Measurements from ENCODE around the gene ATP11B. TPM values are rescaled to one million over a fixed set of nuclear protein-coding genes. Genes with fewer than 3 reads are reported as not detected.

The ATP11B gene
- total and polyA plus RNA-seq, 2 experiments from 2014 or later: 5.8 to 24.7 TPM

DNA sequence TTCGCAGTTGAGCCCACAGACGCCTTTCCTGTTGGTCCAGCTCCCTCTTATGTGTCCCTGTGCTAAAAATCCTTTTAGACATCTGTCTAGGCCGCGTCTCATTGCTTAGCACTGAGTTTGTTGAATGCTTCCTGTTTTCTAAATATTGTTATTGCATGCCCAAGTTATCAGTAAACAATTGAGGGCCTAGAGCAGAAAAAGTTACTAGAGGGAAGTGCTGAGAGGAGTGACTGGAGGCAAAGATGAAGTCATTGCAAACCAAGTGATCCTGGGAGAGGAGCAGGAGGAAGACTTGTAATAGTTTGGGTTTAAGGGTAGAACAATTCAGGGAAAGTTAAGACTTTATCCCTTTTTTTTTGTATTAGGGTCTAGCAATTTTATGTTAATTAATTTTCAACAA lies 98.9 kb downstream of the ATP11B start:
- Histone ChIP-seq H3K4me1 (ENCODE audit: insufficient read depth) (no peaks in the 10 kb centered on the region), H3F3A (replicated peaks; ENCODE audit: low read depth) (no peaks in the 10 kb centered on the region), H3K36me3 (ENCODE audit: insufficient read depth) (no peaks in the 10 kb centered on the region), H3K4me3 (no peak overlapping the region), H2AFZ (no peak overlapping the region), H3K79me2 (replicated peaks; ENCODE audit: insufficient read depth) (no peaks in the 10 kb centered on the region), H3K4me2 (no peak overlapping the region), H3K9me2 (ENCODE audit: insufficient read depth) (no peaks in the 10 kb centered on the region), H3K27me3 (ENCODE audit: insufficient read depth) (no peaks in the 10 kb centered on the region), H3K27ac (ENCODE audit: low read depth) (no peak overlapping the region), H4K20me1 (replicated peaks; ENCODE audit: insufficient read depth) (no peaks in the 10 kb centered on the region)
- no peaks in the 10 kb centered on the region for H3K36me3 Mint-ChIP-seq (ENCODE audit: low read depth)
- no peaks in the 10 kb centered on the region; the same call in 2 of the 3 replicates for H3K4me1 Mint-ChIP-seq
- no peaks in the 10 kb centered on the region for H3K27me3 Mint-ChIP-seq (ENCODE audit: insufficient read depth, low read depth, poor library complexity)
- H3K4me3 Mint-ChIP-seq: no peak overlapping the region
- no peak overlapping the region for H3K27ac Mint-ChIP-seq
- H3K9me3 Mint-ChIP-seq: no peaks in the 10 kb centered on the region
- TF ChIP-seq POLR2AphosphoS5 (IDR thresholded peaks at IDR 0.05; ENCODE audit: low read depth) (no peak), CREB1 (CRISPR knock-in tag; IDR thresholded peaks at IDR 0.05; ENCODE audit: low read depth) (no peak), ZNF331 (CRISPR knock-in tag; IDR thresholded peaks at IDR 0.05; ENCODE audit: low read depth) (no peak), ZNF114 (CRISPR knock-in tag; IDR thresholded peaks at IDR 0.05) (no peak), EZH2phosphoT487 (IDR thresholded peaks at IDR 0.05; ENCODE audit: unreplicated experiment) (no peak)
- TF ChIP-seq, protein P1, sequence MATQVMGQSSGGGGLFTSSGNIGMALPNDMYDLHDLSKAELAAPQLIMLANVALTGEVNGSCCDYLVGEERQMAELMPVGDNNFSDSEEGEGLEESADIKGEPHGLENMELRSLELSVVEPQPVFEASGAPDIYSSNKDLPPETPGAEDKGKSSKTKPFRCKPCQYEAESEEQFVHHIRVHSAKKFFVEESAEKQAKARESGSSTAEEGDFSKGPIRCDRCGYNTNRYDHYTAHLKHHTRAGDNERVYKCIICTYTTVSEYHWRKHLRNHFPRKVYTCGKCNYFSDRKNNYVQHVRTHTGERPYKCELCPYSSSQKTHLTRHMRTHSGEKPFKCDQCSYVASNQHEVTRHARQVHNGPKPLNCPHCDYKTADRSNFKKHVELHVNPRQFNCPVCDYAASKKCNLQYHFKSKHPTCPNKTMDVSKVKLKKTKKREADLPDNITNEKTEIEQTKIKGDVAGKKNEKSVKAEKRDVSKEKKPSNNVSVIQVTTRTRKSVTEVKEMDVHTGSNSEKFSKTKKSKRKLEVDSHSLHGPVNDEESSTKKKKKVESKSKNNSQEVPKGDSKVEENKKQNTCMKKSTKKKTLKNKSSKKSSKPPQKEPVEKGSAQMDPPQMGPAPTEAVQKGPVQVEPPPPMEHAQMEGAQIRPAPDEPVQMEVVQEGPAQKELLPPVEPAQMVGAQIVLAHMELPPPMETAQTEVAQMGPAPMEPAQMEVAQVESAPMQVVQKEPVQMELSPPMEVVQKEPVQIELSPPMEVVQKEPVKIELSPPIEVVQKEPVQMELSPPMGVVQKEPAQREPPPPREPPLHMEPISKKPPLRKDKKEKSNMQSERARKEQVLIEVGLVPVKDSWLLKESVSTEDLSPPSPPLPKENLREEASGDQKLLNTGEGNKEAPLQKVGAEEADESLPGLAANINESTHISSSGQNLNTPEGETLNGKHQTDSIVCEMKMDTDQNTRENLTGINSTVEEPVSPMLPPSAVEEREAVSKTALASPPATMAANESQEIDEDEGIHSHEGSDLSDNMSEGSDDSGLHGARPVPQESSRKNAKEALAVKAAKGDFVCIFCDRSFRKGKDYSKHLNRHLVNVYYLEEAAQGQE (IDR thresholded peaks at IDR 0.05; ENCODE audit: unreplicated experiment): no peak
- TF ChIP-seq, protein P2, sequence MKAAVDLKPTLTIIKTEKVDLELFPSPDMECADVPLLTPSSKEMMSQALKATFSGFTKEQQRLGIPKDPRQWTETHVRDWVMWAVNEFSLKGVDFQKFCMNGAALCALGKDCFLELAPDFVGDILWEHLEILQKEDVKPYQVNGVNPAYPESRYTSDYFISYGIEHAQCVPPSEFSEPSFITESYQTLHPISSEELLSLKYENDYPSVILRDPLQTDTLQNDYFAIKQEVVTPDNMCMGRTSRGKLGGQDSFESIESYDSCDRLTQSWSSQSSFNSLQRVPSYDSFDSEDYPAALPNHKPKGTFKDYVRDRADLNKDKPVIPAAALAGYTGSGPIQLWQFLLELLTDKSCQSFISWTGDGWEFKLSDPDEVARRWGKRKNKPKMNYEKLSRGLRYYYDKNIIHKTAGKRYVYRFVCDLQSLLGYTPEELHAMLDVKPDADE (IDR thresholded peaks at IDR 0.05): no peak
- TF ChIP-seq, protein P3, sequence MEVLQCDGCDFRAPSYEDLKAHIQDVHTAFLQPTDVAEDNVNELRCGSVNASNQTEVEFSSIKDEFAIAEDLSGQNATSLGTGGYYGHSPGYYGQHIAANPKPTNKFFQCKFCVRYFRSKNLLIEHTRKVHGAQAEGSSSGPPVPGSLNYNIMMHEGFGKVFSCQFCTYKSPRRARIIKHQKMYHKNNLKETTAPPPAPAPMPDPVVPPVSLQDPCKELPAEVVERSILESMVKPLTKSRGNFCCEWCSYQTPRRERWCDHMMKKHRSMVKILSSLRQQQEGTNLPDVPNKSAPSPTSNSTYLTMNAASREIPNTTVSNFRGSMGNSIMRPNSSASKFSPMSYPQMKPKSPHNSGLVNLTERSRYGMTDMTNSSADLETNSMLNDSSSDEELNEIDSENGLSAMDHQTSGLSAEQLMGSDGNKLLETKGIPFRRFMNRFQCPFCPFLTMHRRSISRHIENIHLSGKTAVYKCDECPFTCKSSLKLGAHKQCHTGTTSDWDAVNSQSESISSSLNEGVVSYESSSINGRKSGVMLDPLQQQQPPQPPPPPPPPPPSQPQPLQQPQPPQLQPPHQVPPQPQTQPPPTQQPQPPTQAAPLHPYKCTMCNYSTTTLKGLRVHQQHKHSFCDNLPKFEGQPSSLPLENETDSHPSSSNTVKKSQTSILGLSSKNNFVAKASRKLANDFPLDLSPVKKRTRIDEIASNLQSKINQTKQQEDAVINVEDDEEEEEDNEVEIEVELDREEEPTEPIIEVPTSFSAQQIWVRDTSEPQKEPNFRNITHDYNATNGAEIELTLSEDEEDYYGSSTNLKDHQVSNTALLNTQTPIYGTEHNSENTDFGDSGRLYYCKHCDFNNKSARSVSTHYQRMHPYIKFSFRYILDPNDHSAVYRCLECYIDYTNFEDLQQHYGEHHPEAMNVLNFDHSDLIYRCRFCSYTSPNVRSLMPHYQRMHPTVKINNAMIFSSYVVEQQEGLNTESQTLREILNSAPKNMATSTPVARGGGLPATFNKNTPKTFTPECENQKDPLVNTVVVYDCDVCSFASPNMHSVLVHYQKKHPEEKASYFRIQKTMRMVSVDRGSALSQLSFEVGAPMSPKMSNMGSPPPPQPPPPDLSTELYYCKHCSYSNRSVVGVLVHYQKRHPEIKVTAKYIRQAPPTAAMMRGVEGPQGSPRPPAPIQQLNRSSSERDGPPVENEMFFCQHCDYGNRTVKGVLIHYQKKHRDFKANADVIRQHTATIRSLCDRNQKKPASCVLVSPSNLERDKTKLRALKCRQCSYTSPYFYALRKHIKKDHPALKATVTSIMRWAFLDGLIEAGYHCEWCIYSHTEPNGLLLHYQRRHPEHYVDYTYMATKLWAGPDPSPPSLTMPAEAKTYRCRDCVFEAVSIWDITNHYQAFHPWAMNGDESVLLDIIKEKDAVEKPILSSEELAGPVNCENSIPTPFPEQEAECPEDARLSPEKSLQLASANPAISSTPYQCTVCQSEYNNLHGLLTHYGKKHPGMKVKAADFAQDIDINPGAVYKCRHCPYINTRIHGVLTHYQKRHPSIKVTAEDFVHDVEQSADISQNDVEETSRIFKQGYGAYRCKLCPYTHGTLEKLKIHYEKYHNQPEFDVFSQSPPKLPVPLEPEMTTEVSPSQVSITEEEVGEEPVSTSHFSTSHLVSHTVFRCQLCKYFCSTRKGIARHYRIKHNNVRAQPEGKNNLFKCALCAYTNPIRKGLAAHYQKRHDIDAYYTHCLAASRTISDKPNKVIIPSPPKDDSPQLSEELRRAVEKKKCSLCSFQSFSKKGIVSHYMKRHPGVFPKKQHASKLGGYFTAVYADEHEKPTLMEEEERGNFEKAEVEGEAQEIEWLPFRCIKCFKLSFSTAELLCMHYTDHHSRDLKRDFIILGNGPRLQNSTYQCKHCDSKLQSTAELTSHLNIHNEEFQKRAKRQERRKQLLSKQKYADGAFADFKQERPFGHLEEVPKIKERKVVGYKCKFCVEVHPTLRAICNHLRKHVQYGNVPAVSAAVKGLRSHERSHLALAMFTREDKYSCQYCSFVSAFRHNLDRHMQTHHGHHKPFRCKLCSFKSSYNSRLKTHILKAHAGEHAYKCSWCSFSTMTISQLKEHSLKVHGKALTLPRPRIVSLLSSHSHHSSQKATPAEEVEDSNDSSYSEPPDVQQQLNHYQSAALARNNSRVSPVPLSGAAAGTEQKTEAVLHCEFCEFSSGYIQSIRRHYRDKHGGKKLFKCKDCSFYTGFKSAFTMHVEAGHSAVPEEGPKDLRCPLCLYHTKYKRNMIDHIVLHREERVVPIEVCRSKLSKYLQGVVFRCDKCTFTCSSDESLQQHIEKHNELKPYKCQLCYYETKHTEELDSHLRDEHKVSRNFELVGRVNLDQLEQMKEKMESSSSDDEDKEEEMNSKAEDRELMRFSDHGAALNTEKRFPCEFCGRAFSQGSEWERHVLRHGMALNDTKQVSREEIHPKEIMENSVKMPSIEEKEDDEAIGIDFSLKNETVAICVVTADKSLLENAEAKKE (CRISPR knock-in tag; IDR thresholded peaks at IDR 0.05): no peak
- no peak for ATAC-seq
- DNase-seq (ENCODE audit: low spot score): no peak
